Activated CD4-positive, alpha-beta memory T cell treated with anti-CD3 and anti-CD28 coated beads, Interleukin-2, amount 10 ng/mL, durations not matched to agents 7 days and 5 days (primary cell): Measurements from ENCODE around the gene CDYL. TPM values are rescaled to one million over a fixed set of nuclear protein-coding genes. Genes with fewer than 3 reads are reported as not detected.

ENCODE experiments used
- CTCF ChIA-PET: fragments of 350-600 bp; sonication (Branson Sonifier 250); formaldehyde crosslinking; loops from one replicate; lab custom pipeline; 2021; ENCODE audit warnings: antibody characterized with exemption, inconsistent platforms; lab: Charles Lee
- POLR2A ChIA-PET: fragments of 350-600 bp; sonication (Branson Sonifier 250); formaldehyde crosslinking; loops from one replicate; lab custom pipeline; 2021; ENCODE audit warnings: antibody characterized with exemption; lab: Charles Lee
- DNase-seq: peaks from one replicate; pipeline ENCODE4 v3.0.0-alpha.2; 2020
- H3K27ac Mint-ChIP-seq: one replicate; pipeline ENCODE4 v1.8.0; 2021; ENCODE audit warnings: mild to moderate bottlenecking, mixed read lengths
- H3K27me3 Mint-ChIP-seq: one replicate; pipeline ENCODE4 v1.8.0; 2021; ENCODE audit warnings: mixed read lengths
- H3K36me3 Mint-ChIP-seq: one replicate; pipeline ENCODE4 v1.8.0; 2021; ENCODE audit warnings: low read depth, mixed read lengths
- H3K4me1 Mint-ChIP-seq: one replicate; pipeline ENCODE4 v1.8.0; 2021; ENCODE audit warnings: mixed read lengths
- H3K4me3 Mint-ChIP-seq: one replicate; pipeline ENCODE4 v1.8.0; 2021; ENCODE audit warnings: mild to moderate bottlenecking, mixed read lengths
- H3K9me3 Mint-ChIP-seq: one replicate; pipeline ENCODE4 v1.8.0; 2021; ENCODE audit warnings: mixed read lengths
- total RNA-seq, 2 experiments: library from RNA; stranded (reverse); gene quantifications; one replicate each; pipeline ENCODE4 v1.2.3, GENCODE V29; 2021

The CDYL gene
- total RNA-seq, 2 experiments from 2014 or later = 27.5 to 30.5 TPM

GRCh38 chr6:4751823-4752464 is 24.3 kb upstream of the CDYL start:
- Mint-ChIP-seq H3K27ac (no peak overlapping the region), H3K4me3 (no peak overlapping the region), H3K9me3 (no peaks in the 10 kb centered on the region), H3K4me1 (no peaks in the 10 kb centered on the region), H3K36me3 (no peaks in the 10 kb centered on the region), H3K27me3 (peaks cover 15% of the 10 kb centered on the region)
- DNase-seq = no peak
- POLR2A ChIA-PET = no interaction called here
- CTCF ChIA-PET = no interaction called here

GRCh38 chr6:4756247-4756646 is 20.0 kb upstream of the CDYL start:
- Mint-ChIP-seq H3K27ac (no peak overlapping the region), H3K4me1 (no peaks in the 10 kb centered on the region), H3K9me3 (peaks cover 8% of the 10 kb centered on the region), H3K36me3 (no peaks in the 10 kb centered on the region), H3K4me3 (no peak overlapping the region), H3K27me3 (peaks cover 14% of the 10 kb centered on the region)
- ChIA-PET POLR2A (no interaction called here), CTCF (no interaction called here)
- no peak for DNase-seq

GRCh38 chr6:4759997-4760396 is 16.2 kb upstream of the CDYL start:
- Mint-ChIP-seq H3K4me3 (no peak overlapping the region), H3K27me3 (peaks cover 15% of the 10 kb centered on the region), H3K36me3 (no peaks in the 10 kb centered on the region), H3K27ac (no peak overlapping the region), H3K4me1 (no peaks in the 10 kb centered on the region), H3K9me3 (peaks cover 14% of the 10 kb centered on the region)
- ChIA-PET POLR2A (interaction anchor here (0.6 kb wide), 1 partner anchor 203 kb away, joined by 3 read pairs; no protein-coding TSS in a partner anchor), CTCF (no interaction called here)
- no peak for DNase-seq

- H3K27me3 Mint-ChIP-seq = peaks cover 12% of the 10 kb centered on the region
- no peak overlapping the region for H3K27ac Mint-ChIP-seq
- CTCF ChIA-PET = no interaction called here
- no peaks in the 10 kb centered on the region for H3K4me1 Mint-ChIP-seq
- no peaks in the 10 kb centered on the region for H3K36me3 Mint-ChIP-seq
- DNase-seq = no peak
- no peak overlapping the region for H3K4me3 Mint-ChIP-seq
- peaks cover 14% of the 10 kb centered on the region for H3K9me3 Mint-ChIP-seq
- POLR2A ChIA-PET = no interaction called here
Measured at GRCh38 chr6:4760773-4761172, 15.4 kb upstream of the CDYL start.

- ChIA-PET CTCF (interaction anchor here (0.7 kb wide), 1 partner anchor 25 kb away, joined by 3 read pairs; no protein-coding TSS in a partner anchor), POLR2A (no interaction called here)
- Mint-ChIP-seq H3K36me3 (no peaks in the 10 kb centered on the region), H3K9me3 (peaks cover 14% of the 10 kb centered on the region), H3K4me3 (no peak overlapping the region), H3K4me1 (no peaks in the 10 kb centered on the region), H3K27ac (no peak overlapping the region), H3K27me3 (peaks cover 6% of the 10 kb centered on the region)
- DNase-seq = no peak
Measured at GRCh38 chr6:4762294-4762693, 13.9 kb upstream of the CDYL start.

- peaks cover 14% of the 10 kb centered on the region for H3K9me3 Mint-ChIP-seq
- DNase-seq = no peak
- ChIA-PET POLR2A (interaction anchor here (0.6 kb wide), 1 partner anchor 20 kb away, joined by 3 read pairs; no protein-coding TSS in a partner anchor), CTCF (no interaction called here)
- no peak overlapping the region for H3K4me3 Mint-ChIP-seq
- H3K4me1 Mint-ChIP-seq = no peaks in the 10 kb centered on the region
- no peak overlapping the region for H3K27ac Mint-ChIP-seq
- H3K36me3 Mint-ChIP-seq = no peaks in the 10 kb centered on the region
- peaks cover 13% of the 10 kb centered on the region for H3K27me3 Mint-ChIP-seq
Measured at GRCh38 chr6:4763921-4764320, 12.3 kb upstream of the CDYL start.

- H3K27ac Mint-ChIP-seq = no peak overlapping the region
- ChIA-PET CTCF (no interaction called here), POLR2A (no interaction called here)
- no peaks in the 10 kb centered on the region for H3K9me3 Mint-ChIP-seq
- no peaks in the 10 kb centered on the region for H3K4me1 Mint-ChIP-seq
- peaks cover 25% of the 10 kb centered on the region for H3K27me3 Mint-ChIP-seq
- H3K36me3 Mint-ChIP-seq = no peaks in the 10 kb centered on the region
- H3K4me3 Mint-ChIP-seq = no peak overlapping the region
- no peak for DNase-seq
Measured at GRCh38 chr6:4768815-4769214, 7.4 kb upstream of the CDYL start.

- Mint-ChIP-seq H3K27me3 (peaks cover 37% of the 10 kb centered on the region), H3K36me3 (peaks cover 3% of the 10 kb centered on the region), H3K27ac (no peak overlapping the region), H3K4me1 (peaks cover 18% of the 10 kb centered on the region), H3K9me3 (peaks cover 2% of the 10 kb centered on the region), H3K4me3 (no peak overlapping the region)
- DNase-seq = no peak
- POLR2A ChIA-PET = no interaction called here
- CTCF ChIA-PET = no interaction called here
Measured at GRCh38 chr6:4772750-4773149, 3.5 kb upstream of the CDYL start.

- CTCF ChIA-PET = no interaction called here
- H3K9me3 Mint-ChIP-seq = peaks cover 6% of the 10 kb centered on the region
- peaks cover 22% of the 10 kb centered on the region for H3K4me1 Mint-ChIP-seq
- POLR2A ChIA-PET = no interaction called here
- peaks cover 35% of the 10 kb centered on the region for H3K27me3 Mint-ChIP-seq
- peaks cover 7% of the 10 kb centered on the region for H3K36me3 Mint-ChIP-seq
- no peak overlapping the region for H3K27ac Mint-ChIP-seq
- no peak overlapping the region for H3K4me3 Mint-ChIP-seq
- DNase-seq = no peak
Measured at GRCh38 chr6:4773181-4773580, 3.0 kb upstream of the CDYL start.

GRCh38 chr6:4774296-4774695 is 1.9 kb upstream of the CDYL start:
- Mint-ChIP-seq H3K27me3 (peaks cover 30% of the 10 kb centered on the region), H3K4me1 (peaks cover 31% of the 10 kb centered on the region), H3K36me3 (peaks cover 12% of the 10 kb centered on the region), H3K4me3 (peak overlapping the region; percentile 78), H3K27ac (no peak overlapping the region), H3K9me3 (peaks cover 11% of the 10 kb centered on the region)
- DNase-seq = no peak
- ChIA-PET POLR2A (interaction anchor here (0.5 kb wide), 1 partner anchor 225 kb away, joined by 3 read pairs; no protein-coding TSS in a partner anchor), CTCF (no interaction called here)

GRCh38 chr6:4774715-4775493 is 1.3 kb upstream of the CDYL start:
- peak overlapping the region; percentile 65 for H3K27ac Mint-ChIP-seq
- POLR2A ChIA-PET = interaction anchor here (1.0 kb wide), 1 partner anchor 228 kb away, joined by 3 read pairs; no protein-coding TSS in a partner anchor
- peaks cover 30% of the 10 kb centered on the region for H3K27me3 Mint-ChIP-seq
- peak overlapping the region; percentile 78 for H3K4me3 Mint-ChIP-seq
- peaks cover 12% of the 10 kb centered on the region for H3K36me3 Mint-ChIP-seq
- CTCF ChIA-PET = no interaction called here
- peaks cover 11% of the 10 kb centered on the region for H3K9me3 Mint-ChIP-seq
- DNase-seq = peak; percentile 31
- peaks cover 33% of the 10 kb centered on the region for H3K4me1 Mint-ChIP-seq

GRCh38 chr6:4775494-4776130 is 592 bp upstream of the CDYL start:
- peak overlapping the region; percentile 65 for H3K27ac Mint-ChIP-seq
- peaks cover 12% of the 10 kb centered on the region for H3K36me3 Mint-ChIP-seq

More at GRCh38 chr6:4775494-4776130, 592 bp upstream of the CDYL start:
- Mint-ChIP-seq H3K4me1 (peaks cover 39% of the 10 kb centered on the region), H3K4me3 (peak overlapping the region; percentile 78), H3K9me3 (peaks cover 11% of the 10 kb centered on the region), H3K27me3 (peaks cover 30% of the 10 kb centered on the region)
- ChIA-PET POLR2A (interaction anchor here (1.0 to 2.3 kb wide), 3 partner anchors 15 to 227 kb away, joined by 3 to 8 read pairs (median 7); no protein-coding TSS in a partner anchor), CTCF (no interaction called here)
- peak; percentile 68 for DNase-seq
